Nephron (organoid): ENCODE measurements around the gene FOXL1.

Experiments
- H3K27ac Mint-ChIP-seq, 3 experiments: 2 replicates each; pipeline ENCODE4 v1.8.0; 2020; ENCODE audit warnings: mixed read lengths in 3 of 3, mild to moderate bottlenecking in 2 of 3, moderate library complexity in 1 of 3
- H3K27me3 Mint-ChIP-seq: 2 replicates; pipeline ENCODE4 v1.8.0; 2021; ENCODE audit warnings: low read depth, mild to moderate bottlenecking, moderate library complexity, mixed read lengths
- H3K36me3 Mint-ChIP-seq: 2 replicates; pipeline ENCODE4 v1.8.0; 2020; ENCODE audit warnings: low read depth, mixed read lengths
- H3K4me1 Mint-ChIP-seq: 2 replicates; pipeline ENCODE4 v1.8.0; 2020; ENCODE audit warnings: mixed read lengths
- H3K4me3 Mint-ChIP-seq, 3 experiments: 2 replicates each; pipeline ENCODE4 v1.8.0; 2020; ENCODE audit warnings: mild to moderate bottlenecking in 3 of 3, mixed read lengths in 3 of 3, moderate library complexity in 2 of 3
- H3K9me3 Mint-ChIP-seq: 2 replicates; pipeline ENCODE4 v1.8.0; 2020; ENCODE audit warnings: mixed read lengths
- TF ChIP-seq, protein P1 (sequence below), 3 experiments: fragments of 200-600 bp; sonication (generic); IDR thresholded peaks; one replicate each; pipeline ENCODE4 v1.5.0; 2021; ENCODE audit warnings: antibody characterized with exemption in 3 of 3; ENCODE audit not compliant: unreplicated experiment in 3 of 3

The FOXL1 gene

DNA sequence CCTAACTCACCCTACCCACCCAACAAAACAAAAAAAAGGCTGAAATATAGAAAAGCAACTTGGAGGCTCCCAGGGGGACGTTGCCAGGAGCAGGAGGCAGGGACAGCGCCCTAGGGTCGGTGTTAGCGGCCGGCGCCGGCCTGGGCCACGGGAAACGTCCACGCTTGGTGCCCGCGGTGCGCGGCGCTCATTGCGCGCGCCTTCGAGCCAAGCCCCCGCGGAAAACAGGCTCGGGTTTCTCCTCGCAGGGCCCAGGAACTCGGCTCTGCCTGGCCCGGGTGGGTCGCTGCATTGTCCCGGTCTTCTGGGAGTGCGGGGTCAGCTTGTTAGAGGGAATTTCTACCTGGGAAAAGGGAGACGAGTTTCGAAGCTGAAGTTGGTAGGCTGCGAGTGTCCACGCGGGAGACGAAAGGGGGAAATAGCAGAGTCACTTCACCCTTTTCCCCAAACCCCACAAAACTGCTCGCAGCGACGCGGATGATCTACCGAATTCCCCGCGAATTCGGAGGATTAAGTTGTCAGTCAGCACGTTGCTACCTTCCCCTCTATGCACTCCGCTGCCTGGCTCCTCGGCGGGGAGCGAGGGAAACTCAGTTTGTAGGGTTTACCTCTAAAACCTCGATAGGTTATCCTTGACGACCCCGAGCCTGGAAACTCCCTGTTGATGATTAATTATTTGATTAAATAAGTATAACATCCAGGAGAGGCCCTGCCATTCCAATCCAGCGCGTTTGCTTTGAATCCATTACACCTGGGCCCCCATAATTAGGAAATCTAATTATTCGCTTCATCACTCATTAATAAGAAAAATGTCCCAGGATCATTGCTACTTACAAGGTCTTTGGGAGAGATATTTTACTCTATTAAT, 12.5 kb upstream of the FOXL1 start:
- Mint-ChIP-seq H3K9me3 (no peaks in the 10 kb centered on the region), H3K4me1 (peaks cover 29% of the 10 kb centered on the region), H3K36me3 (peaks cover 23% of the 10 kb centered on the region), H3K27me3 (peaks cover 81% of the 10 kb centered on the region), H3K27ac (peak overlapping the region; percentile 72 to 94 (median 84)), H3K4me3 (peak overlapping the region; percentile 79 to 90 (median 82))
- TF ChIP-seq, protein P1, sequence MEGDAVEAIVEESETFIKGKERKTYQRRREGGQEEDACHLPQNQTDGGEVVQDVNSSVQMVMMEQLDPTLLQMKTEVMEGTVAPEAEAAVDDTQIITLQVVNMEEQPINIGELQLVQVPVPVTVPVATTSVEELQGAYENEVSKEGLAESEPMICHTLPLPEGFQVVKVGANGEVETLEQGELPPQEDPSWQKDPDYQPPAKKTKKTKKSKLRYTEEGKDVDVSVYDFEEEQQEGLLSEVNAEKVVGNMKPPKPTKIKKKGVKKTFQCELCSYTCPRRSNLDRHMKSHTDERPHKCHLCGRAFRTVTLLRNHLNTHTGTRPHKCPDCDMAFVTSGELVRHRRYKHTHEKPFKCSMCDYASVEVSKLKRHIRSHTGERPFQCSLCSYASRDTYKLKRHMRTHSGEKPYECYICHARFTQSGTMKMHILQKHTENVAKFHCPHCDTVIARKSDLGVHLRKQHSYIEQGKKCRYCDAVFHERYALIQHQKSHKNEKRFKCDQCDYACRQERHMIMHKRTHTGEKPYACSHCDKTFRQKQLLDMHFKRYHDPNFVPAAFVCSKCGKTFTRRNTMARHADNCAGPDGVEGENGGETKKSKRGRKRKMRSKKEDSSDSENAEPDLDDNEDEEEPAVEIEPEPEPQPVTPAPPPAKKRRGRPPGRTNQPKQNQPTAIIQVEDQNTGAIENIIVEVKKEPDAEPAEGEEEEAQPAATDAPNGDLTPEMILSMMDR (IDR thresholded peaks at IDR 0.05; ENCODE audit: unreplicated experiment in 3 of 3): no peak

DNA sequence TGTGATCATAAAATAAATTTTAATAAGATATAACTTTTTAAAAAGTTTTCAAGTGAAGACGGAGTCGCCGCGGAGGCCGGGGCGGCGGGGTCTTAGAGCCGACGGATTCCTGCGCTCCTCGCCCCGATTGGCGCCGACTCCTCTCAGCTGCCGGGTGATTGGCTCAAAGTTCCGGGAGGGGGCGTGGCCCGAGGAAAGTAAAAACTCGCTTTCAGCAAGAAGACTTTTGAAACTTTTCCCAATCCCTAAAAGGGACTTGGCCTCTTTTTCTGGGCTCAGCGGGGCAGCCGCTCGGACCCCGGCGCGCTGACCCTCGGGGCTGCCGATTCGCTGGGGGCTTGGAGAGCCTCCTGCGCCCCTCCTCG, 11.8 kb upstream of the FOXL1 start, which contains the start of gene FOXC2:
FOXC2 (plus strand) TSS at position 229 of the 365 bp plus-strand sequence. CDS start 507 bp downstream, outside the sequence.
- Mint-ChIP-seq H3K9me3 (no peaks in the 10 kb centered on the region), H3K4me1 (peaks cover 35% of the 10 kb centered on the region), H3K4me3 (peak within 1 kb of the TSS; percentile 91 to 94 (median 92)), H3K36me3 (peaks cover 30% of the 10 kb centered on the region), H3K27me3 (peaks cover 85% of the 10 kb centered on the region), H3K27ac (peak within 1 kb of the TSS; percentile 72 to 98 (median 94))
- TF ChIP-seq, protein P1 (IDR thresholded peaks at IDR 0.05; ENCODE audit: unreplicated experiment in 3 of 3): no peak

DNA sequence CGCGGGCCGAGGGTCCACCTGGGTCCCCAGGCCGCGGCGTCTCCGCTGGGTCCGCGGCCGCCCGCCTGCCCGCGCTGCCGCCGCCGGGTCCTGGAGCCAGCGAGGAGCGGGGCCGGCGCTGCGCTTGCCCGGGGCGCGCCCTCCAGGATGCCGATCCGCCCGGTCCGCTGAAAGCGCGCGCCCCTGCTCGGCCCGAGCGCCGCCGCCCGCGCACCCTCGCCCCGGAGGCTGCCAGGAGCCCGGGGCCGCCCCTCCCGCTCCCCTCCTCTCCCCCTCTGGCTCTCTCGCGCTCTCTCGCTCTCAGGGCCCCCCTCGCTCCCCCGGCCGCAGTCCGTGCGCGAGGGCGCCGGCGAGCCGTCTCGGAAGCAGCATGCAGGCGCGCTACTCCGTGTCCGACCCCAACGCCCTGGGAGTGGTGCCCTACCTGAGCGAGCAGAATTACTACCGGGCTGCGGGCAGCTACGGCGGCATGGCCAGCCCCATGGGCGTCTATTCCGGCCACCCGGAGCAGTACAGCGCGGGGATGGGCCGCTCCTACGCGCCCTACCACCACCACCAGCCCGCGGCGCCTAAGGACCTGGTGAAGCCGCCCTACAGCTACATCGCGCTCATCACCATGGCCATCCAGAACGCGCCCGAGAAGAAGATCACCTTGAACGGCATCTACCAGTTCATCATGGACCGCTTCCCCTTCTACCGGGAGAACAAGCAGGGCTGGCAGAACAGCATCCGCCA, 11.2 kb upstream of the FOXL1 start:
- peaks cover 35% of the 10 kb centered on the region for H3K4me1 Mint-ChIP-seq
- TF ChIP-seq, protein P1 (IDR thresholded peaks at IDR 0.05; ENCODE audit: unreplicated experiment in 3 of 3): no peak
- peaks cover 30% of the 10 kb centered on the region for H3K36me3 Mint-ChIP-seq

DNA sequence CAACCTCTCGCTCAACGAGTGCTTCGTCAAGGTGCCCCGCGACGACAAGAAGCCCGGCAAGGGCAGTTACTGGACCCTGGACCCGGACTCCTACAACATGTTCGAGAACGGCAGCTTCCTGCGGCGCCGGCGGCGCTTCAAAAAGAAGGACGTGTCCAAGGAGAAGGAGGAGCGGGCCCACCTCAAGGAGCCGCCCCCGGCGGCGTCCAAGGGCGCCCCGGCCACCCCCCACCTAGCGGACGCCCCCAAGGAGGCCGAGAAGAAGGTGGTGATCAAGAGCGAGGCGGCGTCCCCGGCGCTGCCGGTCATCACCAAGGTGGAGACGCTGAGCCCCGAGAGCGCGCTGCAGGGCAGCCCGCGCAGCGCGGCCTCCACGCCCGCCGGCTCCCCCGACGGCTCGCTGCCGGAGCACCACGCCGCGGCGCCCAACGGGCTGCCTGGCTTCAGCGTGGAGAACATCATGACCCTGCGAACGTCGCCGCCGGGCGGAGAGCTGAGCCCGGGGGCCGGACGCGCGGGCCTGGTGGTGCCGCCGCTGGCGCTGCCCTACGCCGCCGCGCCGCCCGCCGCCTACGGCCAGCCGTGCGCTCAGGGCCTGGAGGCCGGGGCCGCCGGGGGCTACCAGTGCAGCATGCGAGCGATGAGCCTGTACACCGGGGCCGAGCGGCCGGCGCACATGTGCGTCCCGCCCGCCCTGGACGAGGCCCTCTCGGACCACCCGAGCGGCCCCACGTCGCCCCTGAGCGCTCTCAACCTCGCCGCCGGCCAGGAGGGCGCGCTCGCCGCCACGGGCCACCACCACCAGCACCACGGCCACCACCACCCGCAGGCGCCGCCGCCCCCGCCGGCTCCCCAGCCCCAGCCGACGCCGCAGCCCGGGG, 10.4 kb upstream of the FOXL1 start:
- Mint-ChIP-seq H3K4me1 (peaks cover 34% of the 10 kb centered on the region), H3K36me3 (peaks cover 36% of the 10 kb centered on the region), H3K9me3 (no peaks in the 10 kb centered on the region), H3K27me3 (peaks cover 89% of the 10 kb centered on the region), H3K27ac (peak overlapping the region; percentile 66 to 98 (median 92)), H3K4me3 (peak overlapping the region; percentile 91 to 94 (median 92))
- TF ChIP-seq, protein P1 (IDR thresholded peaks at IDR 0.05; ENCODE audit: unreplicated experiment in 3 of 3): no peak

More for the DNA sequence above, 11.2 kb upstream of the FOXL1 start:
- H3K27me3 Mint-ChIP-seq: peaks cover 86% of the 10 kb centered on the region
- H3K27ac Mint-ChIP-seq: peak overlapping the region; percentile 72 to 98 (median 92)
- H3K4me3 Mint-ChIP-seq: peak overlapping the region; percentile 91 to 94 (median 92)
- no peaks in the 10 kb centered on the region for H3K9me3 Mint-ChIP-seq
